H9 (cell line): ENCODE measurements around the gene TRHDE. TPM values are rescaled to one million over a fixed set of nuclear protein-coding genes. Genes with fewer than 3 reads are reported as not detected.

ENCODE experiments used
- DNase-seq: peaks from one replicate; pipeline ENCODE4 v3.0.0-alpha.2; 2017
- H2AFZ ChIP-seq: one replicate; pipeline ENCODE4 v1.6.1; 2013; ENCODE audit warnings: mild to moderate bottlenecking, low read length, control low read depth, moderate library complexity
- H2AK5ac ChIP-seq: 2 replicates; pipeline ENCODE4 v1.6.1; 2013; ENCODE audit warnings: low read length, control low read depth, mixed read lengths; ENCODE audit not compliant: insufficient read length
- H2BK120ac ChIP-seq: one replicate; pipeline ENCODE4 v1.6.1; 2013; ENCODE audit warnings: low read depth, mild to moderate bottlenecking, low read length, control low read depth, inconsistent platforms; ENCODE audit not compliant: poor library complexity, severe bottlenecking
- H2BK12ac ChIP-seq: 2 replicates; pipeline ENCODE4 v1.6.1; 2013; ENCODE audit warnings: low read length, control low read depth, mixed read lengths, low read depth; ENCODE audit not compliant: insufficient read length
- H2BK15ac ChIP-seq: 2 replicates; pipeline ENCODE4 v1.6.1; 2013; ENCODE audit warnings: low read depth, low read length, control low read depth
- H2BK20ac ChIP-seq: one replicate; pipeline ENCODE4 v1.6.1; 2013; ENCODE audit warnings: low read depth, mild to moderate bottlenecking, low read length, control low read depth, inconsistent platforms; ENCODE audit not compliant: poor library complexity, severe bottlenecking
- H2BK5ac ChIP-seq: 2 replicates; pipeline ENCODE4 v1.6.1; 2013; ENCODE audit warnings: low read length, control low read depth, mixed read lengths; ENCODE audit not compliant: insufficient read length
- H3K14ac ChIP-seq: 2 replicates; pipeline ENCODE4 v1.6.1; 2013; ENCODE audit warnings: low read length, control low read depth; ENCODE audit not compliant: insufficient read depth
- H3K18ac ChIP-seq: 2 replicates; pipeline ENCODE4 v1.6.1; 2013; ENCODE audit warnings: low read depth, mild to moderate bottlenecking, mixed read lengths, low read length, control low read depth; ENCODE audit not compliant: insufficient read length
- H3K23ac ChIP-seq: 2 replicates; pipeline ENCODE4 v1.6.1; 2013; ENCODE audit warnings: low read length, control low read depth, mixed read lengths, low read depth; ENCODE audit not compliant: insufficient read length
- H3K23me2 ChIP-seq: 2 replicates; pipeline ENCODE4 v1.6.1; 2013; ENCODE audit warnings: low read depth, mild to moderate bottlenecking, mixed read lengths, low read length, control low read depth; ENCODE audit not compliant: insufficient read length, poor library complexity, severe bottlenecking
- H3K27ac ChIP-seq: 2 replicates; pipeline ENCODE4 v1.5.1; 2013; ENCODE audit warnings: low read length, control low read depth, mixed read lengths, low read depth; ENCODE audit not compliant: insufficient read length
- H3K27me3 ChIP-seq: 2 replicates; pipeline ENCODE4 v1.6.1; 2013; ENCODE audit warnings: low read length, control low read depth, inconsistent platforms; ENCODE audit not compliant: insufficient read depth
- H3K4ac ChIP-seq: 2 replicates; pipeline ENCODE4 v1.6.1; 2013; ENCODE audit warnings: low read depth, mild to moderate bottlenecking, control low read depth, inconsistent platforms, low read length, moderate library complexity
- H3K4me1 ChIP-seq: 2 replicates; pipeline ENCODE4 v1.6.1; 2013; ENCODE audit warnings: low read length, control low read depth, inconsistent platforms; ENCODE audit not compliant: insufficient read depth
- H3K4me2 ChIP-seq: 2 replicates; pipeline ENCODE4 v1.6.1; 2013; ENCODE audit warnings: low read length, control low read depth, mixed read lengths; ENCODE audit not compliant: insufficient read length, insufficient read depth
- H3K56ac ChIP-seq: 2 replicates; pipeline ENCODE4 v1.6.1; 2013; ENCODE audit warnings: low read depth, mild to moderate bottlenecking, mixed read lengths, low read length, control low read depth; ENCODE audit not compliant: insufficient read length
- H3K79me1 ChIP-seq: 2 replicates; pipeline ENCODE4 v1.6.1; 2013; ENCODE audit warnings: low read depth, mild to moderate bottlenecking, moderate library complexity, low read length, control low read depth, inconsistent platforms; ENCODE audit not compliant: insufficient read depth, poor library complexity, severe bottlenecking
- H3K79me2 ChIP-seq: 2 replicates; pipeline ENCODE4 v1.6.1; 2013; ENCODE audit warnings: low read length, control low read depth, inconsistent platforms; ENCODE audit not compliant: insufficient read depth
- H3K9ac ChIP-seq: 2 replicates; pipeline ENCODE4 v1.6.1; 2013; ENCODE audit warnings: low read length, control low read depth, mixed read lengths; ENCODE audit not compliant: insufficient read length; ENCODE audit errors: extremely low read depth
- H3K9me3 ChIP-seq: one replicate; pipeline ENCODE4 v1.6.1; 2013; ENCODE audit warnings: low read depth, low read length, inconsistent platforms; ENCODE audit not compliant: control insufficient read depth
- H3T11ph ChIP-seq: one replicate; pipeline ENCODE4 v1.6.1; 2013; ENCODE audit warnings: mild to moderate bottlenecking, low read length, control low read depth, inconsistent platforms
- H4K20me1 ChIP-seq: one replicate; pipeline ENCODE4 v1.6.1; 2013; ENCODE audit not compliant: control insufficient read depth, insufficient read length, insufficient read depth
- H4K5ac ChIP-seq: 2 replicates; pipeline ENCODE4 v1.6.1; 2013; ENCODE audit warnings: low read depth, mild to moderate bottlenecking, mixed read lengths, low read length, control low read depth; ENCODE audit not compliant: insufficient read length
- H4K8ac ChIP-seq: replicated peaks from 2 replicates; pipeline ENCODE4 v1.6.1; 2013; ENCODE audit warnings: low read length, control low read depth, mixed read lengths, low read depth; ENCODE audit not compliant: insufficient read length
- H4K91ac ChIP-seq: 2 replicates; pipeline ENCODE4 v1.6.1; 2013; ENCODE audit warnings: low read depth, mild to moderate bottlenecking, moderate library complexity, mixed read lengths, low read length, control low read depth; ENCODE audit not compliant: insufficient read length
- H3K27ac Mint-ChIP-seq, 3 experiments: 2 replicates in 2 of 3; 3 replicates in 1 of 3; pipeline ENCODE4 v1.8.0; 2020 to 2021; ENCODE audit warnings: mixed read lengths in 3 of 3, mild to moderate bottlenecking in 1 of 3, moderate library complexity in 1 of 3
- H3K27me3 Mint-ChIP-seq: 2 replicates; pipeline ENCODE4 v1.8.0; 2021; ENCODE audit warnings: low read depth, mild to moderate bottlenecking, moderate library complexity, mixed read lengths
- H3K36me3 Mint-ChIP-seq, 3 experiments: 2 replicates in 2 of 3; 3 replicates in 1 of 3; pipeline ENCODE4 v1.8.0; 2020 to 2021; ENCODE audit warnings: low read depth in 3 of 3, mixed read lengths in 3 of 3; ENCODE audit not compliant: insufficient read depth in 1 of 3
- H3K4me1 Mint-ChIP-seq, 2 experiments: 2 replicates each; pipeline ENCODE4 v1.8.0; 2020; ENCODE audit warnings: mixed read lengths in 2 of 2
- H3K4me3 Mint-ChIP-seq, 2 experiments: 2 replicates in 1 of 2; 3 replicates in 1 of 2; pipeline ENCODE4 v1.8.0; 2020 to 2021; ENCODE audit warnings: mild to moderate bottlenecking in 2 of 2, mixed read lengths in 2 of 2, moderate library complexity in 1 of 2
- H3K9me3 Mint-ChIP-seq, 2 experiments: 2 replicates in 1 of 2; 3 replicates in 1 of 2; pipeline ENCODE4 v1.8.0; 2020; ENCODE audit warnings: mild to moderate bottlenecking in 2 of 2, mixed read lengths in 2 of 2, moderate library complexity in 1 of 2
- WGBS: extraction: QIAGEN DNeasy Blood & Tissue Kit; methylation state at CpG from one replicate; pipeline ENCODE4 v1.1.7; 2013; ENCODE audit warnings: missing lambda C conversion rate, low lambda C conversion rate, mixed read lengths; ENCODE audit not compliant: insufficient read length; ENCODE audit errors: extremely low coverage; 5-methylcytosine and 5-hydroxymethylcytosine counted together
- total RNA-seq: library from RNA; stranded (reverse); gene quantifications from 2 replicates; pipeline ENCODE4 v1.2.1, GENCODE V29; 2021
- TF ChIP-seq, protein P1 (sequence below): fragments of 200-600 bp; sonication (generic); conservative IDR thresholded peaks from 3 replicates; pipeline ENCODE4 v1.8.0; 2021; ENCODE audit warnings: antibody characterized with exemption, mild to moderate bottlenecking

TRHDE gene
- total RNA-seq, 1 experiment from 2014 or later: 1.0 TPM

DNA sequence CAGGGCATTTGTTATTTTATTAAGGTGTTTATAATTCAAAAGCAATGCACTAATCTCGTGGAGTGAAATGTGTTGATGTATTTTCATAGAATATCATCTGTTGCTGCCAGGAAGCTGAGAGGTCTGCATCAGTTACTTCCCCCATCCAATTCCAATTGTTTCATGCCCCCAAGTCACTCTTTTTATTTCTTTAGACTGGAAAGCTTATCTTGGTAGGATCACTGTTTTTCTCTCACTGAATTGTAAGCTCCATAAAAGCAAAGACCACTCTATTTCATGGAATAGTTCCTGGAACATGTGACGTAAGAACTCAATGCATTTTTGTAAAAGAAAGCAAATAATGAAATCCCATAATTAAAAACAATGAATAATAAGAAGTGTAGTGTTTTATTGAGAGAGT, 420.2 kb downstream of the TRHDE start:
- H3K18ac ChIP-seq: no peak overlapping the region
- DNase-seq: no peak
- no peak overlapping the region for H4K91ac ChIP-seq
- no peaks in the 10 kb centered on the region for H3K36me3 Mint-ChIP-seq
- H3K4ac ChIP-seq: no peak overlapping the region
- H3K79me2 ChIP-seq: no peaks in the 10 kb centered on the region
- H3K4me1 Mint-ChIP-seq: peaks cover 13 to 14% of the 10 kb centered on the region in 2 experiments
- no peak overlapping the region for H3T11ph ChIP-seq
- no peak overlapping the region for H2BK15ac ChIP-seq
- H2AFZ ChIP-seq: no peak overlapping the region
- no peak overlapping the region for H3K27ac ChIP-seq
- H3K4me1 ChIP-seq: peaks cover 3% of the 10 kb centered on the region; the same call in 1 of the 2 replicates
- H2AK5ac ChIP-seq: no peak overlapping the region
- H3K23ac ChIP-seq: no peak overlapping the region
- no peaks in the 10 kb centered on the region for H3K23me2 ChIP-seq
- H2BK20ac ChIP-seq: no peak overlapping the region
- no peak overlapping the region for H2BK120ac ChIP-seq
- H3K9me3 ChIP-seq: no peaks in the 10 kb centered on the region
- H2BK12ac ChIP-seq: no peak overlapping the region
- H3K27me3 Mint-ChIP-seq: no peaks in the 10 kb centered on the region
- H3K9me3 Mint-ChIP-seq: no peaks in the 10 kb centered on the region; a peak in 1 of 5 replicates
- WGBS: no CpG with 5 or more reads among the region's 2 CpGs
- H4K8ac ChIP-seq: no peak overlapping the region
- H3K27me3 ChIP-seq: no peaks in the 10 kb centered on the region
- no peak overlapping the region for H2BK5ac ChIP-seq
- H3K4me2 ChIP-seq: no peak overlapping the region
- no peak overlapping the region for H3K9ac ChIP-seq
- TF ChIP-seq, protein P1, sequence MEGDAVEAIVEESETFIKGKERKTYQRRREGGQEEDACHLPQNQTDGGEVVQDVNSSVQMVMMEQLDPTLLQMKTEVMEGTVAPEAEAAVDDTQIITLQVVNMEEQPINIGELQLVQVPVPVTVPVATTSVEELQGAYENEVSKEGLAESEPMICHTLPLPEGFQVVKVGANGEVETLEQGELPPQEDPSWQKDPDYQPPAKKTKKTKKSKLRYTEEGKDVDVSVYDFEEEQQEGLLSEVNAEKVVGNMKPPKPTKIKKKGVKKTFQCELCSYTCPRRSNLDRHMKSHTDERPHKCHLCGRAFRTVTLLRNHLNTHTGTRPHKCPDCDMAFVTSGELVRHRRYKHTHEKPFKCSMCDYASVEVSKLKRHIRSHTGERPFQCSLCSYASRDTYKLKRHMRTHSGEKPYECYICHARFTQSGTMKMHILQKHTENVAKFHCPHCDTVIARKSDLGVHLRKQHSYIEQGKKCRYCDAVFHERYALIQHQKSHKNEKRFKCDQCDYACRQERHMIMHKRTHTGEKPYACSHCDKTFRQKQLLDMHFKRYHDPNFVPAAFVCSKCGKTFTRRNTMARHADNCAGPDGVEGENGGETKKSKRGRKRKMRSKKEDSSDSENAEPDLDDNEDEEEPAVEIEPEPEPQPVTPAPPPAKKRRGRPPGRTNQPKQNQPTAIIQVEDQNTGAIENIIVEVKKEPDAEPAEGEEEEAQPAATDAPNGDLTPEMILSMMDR: no peak
- H4K5ac ChIP-seq: no peak overlapping the region
- H3K79me1 ChIP-seq: no peaks in the 10 kb centered on the region
- no peaks in the 10 kb centered on the region for H4K20me1 ChIP-seq
- H3K14ac ChIP-seq: no peak overlapping the region
- no peak overlapping the region for H3K27ac Mint-ChIP-seq
- no peak overlapping the region for H3K56ac ChIP-seq
- H3K4me3 Mint-ChIP-seq: no peak overlapping the region
